ENCODE data around the gene ARHGEF7. TPM values are rescaled to one million over a fixed set of nuclear protein-coding genes. Genes with fewer than 3 reads are reported as not detected.

Gene ARHGEF7
- total RNA-seq, 3 donors from 2014 or later (not counting 1 experiment from before 2014, with no cell fraction given) = 99.9 to 135 (median 105) TPM

- no peak for ATAC-seq
- Mint-ChIP-seq H3K27me3 (ENCODE audit: low read depth in 2 of 2) (no peaks in the 10 kb centered on the region), H3K4me1 (peaks cover 39 to 44% of the 10 kb centered on the region in 2 donors), H3K36me3 (peaks cover 18% of the 10 kb centered on the region), H3K4me3 (no peak overlapping the region), H3K27ac (no peak overlapping the region), H3K9me3 (peaks cover 4 to 7% of the 10 kb centered on the region in 2 donors)
- intact Hi-C loops (cut with micrococcal nuclease) = no loop called here
- TF ChIP-seq CTCF (IDR thresholded peaks at IDR 0.05) = no peak
- DNase-seq = no peak
- Histone ChIP-seq H3K9me3 (ENCODE audit: control insufficient read depth, insufficient read depth, low read length) (peaks cover 9% of the 10 kb centered on the region), H3K4me3 (ENCODE audit: low read length) (no peak overlapping the region), H3K4me1 (ENCODE audit: control insufficient read depth, insufficient read depth, low read length) (peaks cover 5% of the 10 kb centered on the region), H3K27me3 (ENCODE audit: control insufficient read depth, insufficient read depth, low read length) (no peaks in the 10 kb centered on the region), H3K27ac (ENCODE audit: low read length) (no peak overlapping the region), H3K36me3 (ENCODE audit: control insufficient read depth, insufficient read depth, low read length) (peaks cover 9% of the 10 kb centered on the region)
- WGBS (ENCODE audit: insufficient coverage) = 97% methylated on average over 3 of the region's 3 CpGs
Observed at GRCh38 chr13:111263566-111263965, 148.5 kb downstream of the ARHGEF7 start.

- H3K36me3 ChIP-seq (ENCODE audit: control insufficient read depth, insufficient read depth, low read length) = peaks cover 23% of the 10 kb centered on the region
- intact Hi-C loops (cut with micrococcal nuclease) = no loop called here
- Mint-ChIP-seq H3K27ac (no peak overlapping the region), H3K4me1 (peaks cover 39 to 46% of the 10 kb centered on the region in 2 donors), H3K4me3 (peak overlapping the region; percentile 38), H3K36me3 (peaks cover 2% of the 10 kb centered on the region), H3K9me3 (peaks cover 0 to under 1% of the 10 kb centered on the region in 2 donors), H3K27me3 (ENCODE audit: low read depth in 2 of 2) (no peaks in the 10 kb centered on the region)
- H3K4me1 ChIP-seq (ENCODE audit: control insufficient read depth, insufficient read depth, low read length) = peaks cover 5% of the 10 kb centered on the region
- H3K27me3 ChIP-seq (ENCODE audit: control insufficient read depth, insufficient read depth, low read length) = no peaks in the 10 kb centered on the region
- H3K27ac ChIP-seq (ENCODE audit: low read length) = no peak overlapping the region
- 88% methylated on average over 14 of the region's 14 CpGs for WGBS (ENCODE audit: insufficient coverage)
- TF ChIP-seq CTCF (IDR thresholded peaks at IDR 0.05) = no peak
- ATAC-seq = peak in 1 of 3 donors; percentile 29
- peaks cover 2% of the 10 kb centered on the region for H3K9me3 ChIP-seq (ENCODE audit: control insufficient read depth, insufficient read depth, low read length)
- no peak overlapping the region for H3K4me3 ChIP-seq (ENCODE audit: low read length)
- DNase-seq = no peak
Observed at GRCh38 chr13:111265006-111265700, 150.0 kb downstream of the ARHGEF7 start.

- H3K4me3 Mint-ChIP-seq = no peak overlapping the region
- no peaks in the 10 kb centered on the region for H3K27me3 Mint-ChIP-seq (ENCODE audit: low read depth in 2 of 2)
- Histone ChIP-seq H3K27me3 (ENCODE audit: control insufficient read depth, insufficient read depth, low read length) (no peaks in the 10 kb centered on the region), H3K9me3 (ENCODE audit: control insufficient read depth, insufficient read depth, low read length) (no peaks in the 10 kb centered on the region), H3K36me3 (ENCODE audit: control insufficient read depth, insufficient read depth, low read length) (peaks cover 26% of the 10 kb centered on the region), H3K4me3 (ENCODE audit: low read length) (no peak overlapping the region), H3K4me1 (ENCODE audit: control insufficient read depth, insufficient read depth, low read length) (peaks cover 5% of the 10 kb centered on the region), H3K27ac (ENCODE audit: low read length) (no peak overlapping the region)
- H3K9me3 Mint-ChIP-seq = no peaks in the 10 kb centered on the region
- no peak for ATAC-seq
- no peaks in the 10 kb centered on the region for H3K36me3 Mint-ChIP-seq
- peaks cover 43 to 51% of the 10 kb centered on the region in 2 donors for H3K4me1 Mint-ChIP-seq
- H3K27ac Mint-ChIP-seq = no peak overlapping the region
- intact Hi-C loops (cut with micrococcal nuclease) = no loop called here
- no peak for DNase-seq
- TF ChIP-seq CTCF (IDR thresholded peaks at IDR 0.05) = no peak
- WGBS (ENCODE audit: insufficient coverage) = 98% methylated on average over 7 of the region's 7 CpGs
Observed at GRCh38 chr13:111265701-111266035, 150.6 kb downstream of the ARHGEF7 start.

GRCh38 chr13:111267205-111267604 is 152.1 kb downstream of the ARHGEF7 start:
- TF ChIP-seq CTCF (IDR thresholded peaks at IDR 0.05) = no peak
- ATAC-seq (no peak), DNase-seq (no peak)
- H3K4me1 Mint-ChIP-seq = peaks cover 31 to 49% of the 10 kb centered on the region in 2 donors
- 98% methylated on average over 5 of the region's 5 CpGs for WGBS (ENCODE audit: insufficient coverage)
- H3K4me1 ChIP-seq (ENCODE audit: control insufficient read depth, insufficient read depth, low read length) = peaks cover 5% of the 10 kb centered on the region
- H3K27me3 ChIP-seq (ENCODE audit: control insufficient read depth, insufficient read depth, low read length) = no peaks in the 10 kb centered on the region
- H3K4me3 Mint-ChIP-seq = no peak overlapping the region
- H3K36me3 ChIP-seq (ENCODE audit: control insufficient read depth, insufficient read depth, low read length) = peaks cover 32% of the 10 kb centered on the region
- no peaks in the 10 kb centered on the region for H3K9me3 Mint-ChIP-seq
- H3K27me3 Mint-ChIP-seq (ENCODE audit: low read depth in 2 of 2) = no peaks in the 10 kb centered on the region
- intact Hi-C loops (cut with micrococcal nuclease) = no loop called here
- no peak overlapping the region for H3K27ac ChIP-seq (ENCODE audit: low read length)
- peak overlapping the region in 1 of 2 donors; percentile 56 for H3K27ac Mint-ChIP-seq
- H3K4me3 ChIP-seq (ENCODE audit: low read length) = no peak overlapping the region
- H3K9me3 ChIP-seq (ENCODE audit: control insufficient read depth, insufficient read depth, low read length) = no peaks in the 10 kb centered on the region
- no peaks in the 10 kb centered on the region for H3K36me3 Mint-ChIP-seq

Data from natural killer cell (primary cell).